Measurements from ENCODE around the gene PEMT.
"Not testable (repeated sequence)": the region's sequence is repeated elsewhere in the genome, so short reads cannot be mapped to it uniquely, and the experiment has no call there.

Gene PEMT

DNA sequence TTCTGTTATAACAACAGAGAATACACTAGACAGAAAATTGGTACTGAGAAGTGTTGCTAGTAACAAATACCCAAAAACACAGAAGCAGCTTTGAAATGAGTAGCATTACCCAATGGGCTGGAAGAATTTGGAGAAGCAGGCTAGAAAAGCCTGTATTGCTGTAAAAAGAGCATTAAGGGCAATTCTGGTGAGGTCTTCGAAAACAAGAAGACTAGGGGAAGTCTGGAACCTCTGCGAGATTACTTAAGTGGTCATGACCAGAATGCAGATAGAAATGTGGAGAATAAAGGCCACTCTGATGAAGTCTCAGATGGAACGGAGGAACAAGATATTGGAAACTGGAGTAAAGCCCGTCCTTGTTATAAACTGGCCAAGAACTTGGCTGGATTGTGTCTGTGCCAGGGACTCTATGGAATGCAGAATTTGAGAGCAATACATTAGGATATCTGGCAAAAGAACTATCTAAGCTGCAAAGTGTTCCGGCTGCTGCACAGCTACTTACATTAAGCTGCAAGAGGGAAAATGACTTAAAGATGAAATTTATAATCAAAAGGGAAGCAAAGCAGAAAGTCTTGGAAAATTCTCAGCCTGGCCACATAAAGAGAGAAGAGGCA lies 44.9 kb upstream of the PEMT start:
- H3K27ac ChIP-seq (ENCODE audit: low read depth, low read length, poor library complexity, severe bottlenecking) = no peak overlapping the region
- H3K36me3 ChIP-seq (ENCODE audit: insufficient read depth, low read length) = no peaks in the 10 kb centered on the region; the same call in 1 of the 2 replicates
- H3K79me2 ChIP-seq (ENCODE audit: insufficient read depth, low read length) = no peaks in the 10 kb centered on the region
- peaks cover 4% of the 10 kb centered on the region; the same call in 1 of the 2 replicates for H3K27me3 ChIP-seq (ENCODE audit: insufficient read depth, low read length)
- no peak overlapping the region for H3K4me2 ChIP-seq (ENCODE audit: low read length)
- H3K4me3 ChIP-seq (ENCODE audit: low read depth, low read length, poor library complexity, severe bottlenecking) = no peak overlapping the region
- H3K9me3 ChIP-seq (ENCODE audit: low read length) = no peaks in the 10 kb centered on the region; the same call in 1 of the 2 replicates
- no peak overlapping the region for H3K9ac ChIP-seq (ENCODE audit: low read length)
- H3K9me2 ChIP-seq (ENCODE audit: low read depth, low read length) = no peaks in the 10 kb centered on the region
- TF ChIP-seq, protein P1, sequence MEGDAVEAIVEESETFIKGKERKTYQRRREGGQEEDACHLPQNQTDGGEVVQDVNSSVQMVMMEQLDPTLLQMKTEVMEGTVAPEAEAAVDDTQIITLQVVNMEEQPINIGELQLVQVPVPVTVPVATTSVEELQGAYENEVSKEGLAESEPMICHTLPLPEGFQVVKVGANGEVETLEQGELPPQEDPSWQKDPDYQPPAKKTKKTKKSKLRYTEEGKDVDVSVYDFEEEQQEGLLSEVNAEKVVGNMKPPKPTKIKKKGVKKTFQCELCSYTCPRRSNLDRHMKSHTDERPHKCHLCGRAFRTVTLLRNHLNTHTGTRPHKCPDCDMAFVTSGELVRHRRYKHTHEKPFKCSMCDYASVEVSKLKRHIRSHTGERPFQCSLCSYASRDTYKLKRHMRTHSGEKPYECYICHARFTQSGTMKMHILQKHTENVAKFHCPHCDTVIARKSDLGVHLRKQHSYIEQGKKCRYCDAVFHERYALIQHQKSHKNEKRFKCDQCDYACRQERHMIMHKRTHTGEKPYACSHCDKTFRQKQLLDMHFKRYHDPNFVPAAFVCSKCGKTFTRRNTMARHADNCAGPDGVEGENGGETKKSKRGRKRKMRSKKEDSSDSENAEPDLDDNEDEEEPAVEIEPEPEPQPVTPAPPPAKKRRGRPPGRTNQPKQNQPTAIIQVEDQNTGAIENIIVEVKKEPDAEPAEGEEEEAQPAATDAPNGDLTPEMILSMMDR (IDR thresholded peaks at IDR 0.05; ENCODE audit: low read length) = no peak
- TF ChIP-seq EZH2 (IDR thresholded peaks at IDR 0.05; ENCODE audit: borderline replicate concordance, low read length) = no peak
- no peaks in the 10 kb centered on the region for H4K20me1 ChIP-seq (ENCODE audit: insufficient read depth, low read length)
- no peaks in the 10 kb centered on the region for H3K4me1 ChIP-seq (ENCODE audit: insufficient read depth, low read length, severe bottlenecking)
- no peak overlapping the region for H2AFZ ChIP-seq (ENCODE audit: low read length)
- no peaks in the 10 kb centered on the region for H3F3A ChIP-seq (ENCODE audit: insufficient read depth, low read length)

DNA sequence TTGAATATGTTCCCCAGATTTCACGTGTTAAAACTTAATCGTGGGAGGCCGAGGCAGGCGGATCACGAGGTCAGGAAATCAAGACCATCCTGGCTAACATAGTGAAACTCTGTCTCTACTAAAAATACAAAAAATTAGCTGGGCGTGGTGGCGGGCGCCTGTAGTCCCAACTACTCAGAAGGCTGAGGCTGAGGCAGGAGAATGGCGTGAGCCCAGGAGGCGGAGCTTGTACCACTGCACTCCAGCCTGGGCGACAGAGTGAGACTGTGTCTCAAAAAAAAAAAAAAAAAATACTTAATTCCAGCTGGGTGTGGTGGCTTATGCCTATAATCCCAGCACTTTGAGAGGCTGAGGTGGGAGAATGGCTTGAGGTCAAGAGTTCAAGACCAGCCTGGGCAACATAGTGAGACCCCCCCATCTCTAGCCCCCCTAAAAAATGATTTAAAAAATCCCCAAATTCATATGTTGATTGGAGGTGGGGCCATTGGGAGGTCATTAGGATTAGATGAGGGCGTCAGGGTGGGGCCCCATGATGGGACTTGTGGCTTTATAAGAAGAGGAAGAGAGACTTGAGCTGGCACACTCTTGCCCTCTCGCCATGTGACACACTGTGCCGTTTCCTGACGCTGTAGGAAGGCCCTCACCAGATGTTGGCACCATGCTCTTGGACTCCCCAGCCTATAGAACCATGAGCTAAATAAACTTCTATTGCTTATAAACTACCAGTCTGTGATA lies 44.2 kb upstream of the PEMT start:
- not testable (repeated sequence) for H3K36me3 ChIP-seq (ENCODE audit: insufficient read depth, low read length); H4K20me1 ChIP-seq (ENCODE audit: insufficient read depth, low read length); H3K9ac ChIP-seq (ENCODE audit: low read length); H3K4me3 ChIP-seq (ENCODE audit: low read depth, low read length, poor library complexity, severe bottlenecking); H3K27ac ChIP-seq (ENCODE audit: low read depth, low read length, poor library complexity, severe bottlenecking); H3K9me3 ChIP-seq (ENCODE audit: low read length); H2AFZ ChIP-seq (ENCODE audit: low read length); H3K27me3 ChIP-seq (ENCODE audit: insufficient read depth, low read length); H3K79me2 ChIP-seq (ENCODE audit: insufficient read depth, low read length); H3K4me2 ChIP-seq (ENCODE audit: low read length); H3F3A ChIP-seq (ENCODE audit: insufficient read depth, low read length); H3K9me2 ChIP-seq (ENCODE audit: low read depth, low read length); H3K4me1 ChIP-seq (ENCODE audit: insufficient read depth, low read length, severe bottlenecking)

DNA sequence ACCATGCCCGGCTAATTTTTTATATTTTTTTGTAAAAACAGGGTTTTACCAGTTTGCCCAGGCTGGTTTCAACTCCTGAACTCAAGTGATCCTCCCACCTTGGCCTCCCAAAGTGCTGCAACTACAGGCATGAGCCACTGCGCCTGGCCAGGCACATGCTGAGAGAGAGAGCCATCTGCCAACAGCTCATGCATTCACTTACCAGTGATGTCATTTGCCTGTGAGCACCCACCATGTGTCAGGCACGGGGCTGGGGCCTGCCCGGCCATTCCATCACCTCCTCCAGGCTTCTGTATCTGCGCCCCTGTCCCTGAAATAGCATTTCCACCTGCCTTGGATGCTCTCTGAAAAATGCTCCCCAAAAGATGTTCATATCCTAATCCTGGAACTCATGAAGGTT lies 43.6 kb upstream of the PEMT start:
- Histone ChIP-seq H3K9ac (ENCODE audit: low read length) (no peak overlapping the region), H3K4me3 (ENCODE audit: low read depth, low read length, poor library complexity, severe bottlenecking) (no peak overlapping the region), H3K79me2 (ENCODE audit: insufficient read depth, low read length) (no peaks in the 10 kb centered on the region), H4K20me1 (ENCODE audit: insufficient read depth, low read length) (no peaks in the 10 kb centered on the region), H3K27ac (ENCODE audit: low read depth, low read length, poor library complexity, severe bottlenecking) (no peak overlapping the region), H3K27me3 (ENCODE audit: insufficient read depth, low read length) (peaks cover 4% of the 10 kb centered on the region; the same call in 1 of the 2 replicates), H3K4me1 (ENCODE audit: insufficient read depth, low read length, severe bottlenecking) (no peaks in the 10 kb centered on the region), H3K4me2 (ENCODE audit: low read length) (no peak overlapping the region), H2AFZ (ENCODE audit: low read length) (no peak overlapping the region), H3K9me2 (ENCODE audit: low read depth, low read length) (no peaks in the 10 kb centered on the region), H3K36me3 (ENCODE audit: insufficient read depth, low read length) (no peaks in the 10 kb centered on the region; the same call in 1 of the 2 replicates), H3K9me3 (ENCODE audit: low read length) (no peaks in the 10 kb centered on the region; the same call in 1 of the 2 replicates), H3F3A (ENCODE audit: insufficient read depth, low read length) (no peaks in the 10 kb centered on the region)
- no peak for TF ChIP-seq EZH2 (IDR thresholded peaks at IDR 0.05; ENCODE audit: borderline replicate concordance, low read length)
- TF ChIP-seq, protein P1 (IDR thresholded peaks at IDR 0.05; ENCODE audit: low read length) = no peak
